ENCODE results near the gene LMOD1. TPM values are rescaled to one million over a fixed set of nuclear protein-coding genes. Genes with fewer than 3 reads are reported as not detected.

Gene LMOD1
- total and polyA plus RNA-seq, 2 of the 8 experiments (the other 6 are each of a cell fraction or from before 2014, with no cell fraction given) = 0.77 to 1.4 TPM

GRCh38 chr1:201933840-201934430 is 12.4 kb downstream of the LMOD1 start:
- H3K79me2 ChIP-seq (ENCODE audit: control insufficient read depth in 1 of 2, insufficient read depth in 2 of 2, low read length in 2 of 2) = no peaks in the 10 kb centered on the region
- H3K27me3 ChIP-seq (replicated peaks in 1 of 4; ENCODE audit: control insufficient read depth in 3 of 4, extremely low read depth in 1 of 4, insufficient read depth in 3 of 4, low read length in 3 of 4) = no peaks in the 10 kb centered on the region
- no peaks in the 10 kb centered on the region for H4K20me1 ChIP-seq (replicated peaks in 1 of 2; ENCODE audit: control insufficient read depth in 1 of 2, insufficient read depth in 2 of 2, low read length in 2 of 2)
- H3K4me1 ChIP-seq (replicated peaks in 1 of 4; ENCODE audit: control insufficient read depth in 3 of 4, insufficient read depth in 4 of 4, low read length in 3 of 4) = no peaks in the 10 kb centered on the region
- H2AK5ac ChIP-seq (ENCODE audit: low read depth, low read length) = no peak overlapping the region
- no peak overlapping the region for H3K27ac ChIP-seq (ENCODE audit: low read depth, low read length)
- 87% methylated on average over 5 of the region's 5 CpGs; no CpG with 5 or more reads in 1 of the 2 experiments for WGBS, 2 experiments (ENCODE audit: extremely low coverage in 1 of 2, insufficient coverage in 1 of 2, insufficient read length in 1 of 2, insufficient replicate concordance in 2 of 2, low coverage in 1 of 2, low lambda C conversion rate in 2 of 2, missing lambda C conversion rate in 1 of 2)
- H3K4me2 ChIP-seq (ENCODE audit: insufficient read depth in 1 of 2, low read depth in 2 of 2, low read length in 2 of 2) = no peak overlapping the region
- no peak overlapping the region for H4K91ac ChIP-seq (replicated peaks; ENCODE audit: insufficient read length, low read length)
- H2BK12ac ChIP-seq (ENCODE audit: low read depth, low read length) = no peak overlapping the region
- no peak overlapping the region for H2AFZ ChIP-seq (ENCODE audit: low read length)
- ChIA-PET CTCF (ENCODE audit: partially characterized antibody) (interaction anchor here (0.6 to 1.3 kb wide), 5 partner anchors 12 to 64 kb away, joined by 3 to 5 read pairs (median 3); partner anchors contain the start of gene LMOD1), POLR2A (ENCODE audit: partially characterized antibody) (interaction anchor here (0.8 kb wide), 1 partner anchor 13 kb away, joined by 3 read pairs; the partner anchor contains the start of gene LMOD1)
- no peak overlapping the region for H3K4me3 ChIP-seq (ENCODE audit: extremely low read depth in 1 of 4, insufficient read depth in 2 of 4, low read depth in 3 of 4, low read length in 4 of 4)
- H4K8ac ChIP-seq (ENCODE audit: extremely low read depth, insufficient read depth, low read length) = no peak overlapping the region
- H3K56ac ChIP-seq (replicated peaks; ENCODE audit: insufficient read length, low read depth, low read length) = no peak overlapping the region
- H3K18ac ChIP-seq (ENCODE audit: extremely low read depth, low read length) = no peak overlapping the region
- no peaks in the 10 kb centered on the region for H3K79me1 ChIP-seq (ENCODE audit: low read depth, low read length)
- H2BK15ac ChIP-seq (ENCODE audit: low read length) = no peak overlapping the region
- H3K9me3 ChIP-seq (ENCODE audit: insufficient read depth in 2 of 2, low read depth in 1 of 2, low read length in 1 of 2) = no peaks in the 10 kb centered on the region
- H4K5ac ChIP-seq (ENCODE audit: insufficient read length, low read depth, low read length) = no peak overlapping the region
- H3K23me2 ChIP-seq (ENCODE audit: low read depth, low read length) = no peaks in the 10 kb centered on the region
- no peak overlapping the region for H3K23ac ChIP-seq (ENCODE audit: insufficient read length)
- no peak overlapping the region for H2BK20ac ChIP-seq (ENCODE audit: low read length)
- DNase-seq (ENCODE audit: low read depth in 1 of 2, low spot score in 2 of 2) = no peak
- H2BK5ac ChIP-seq (ENCODE audit: low read depth, low read length) = no peak overlapping the region
- no peaks in the 10 kb centered on the region for H3K36me3 ChIP-seq (ENCODE audit: control insufficient read depth in 2 of 4, insufficient read depth in 4 of 4, low read length in 3 of 4)
- no peak overlapping the region for H3K14ac ChIP-seq (ENCODE audit: insufficient read length)
- no peak overlapping the region; a peak in 1 of 7 replicates for H3K9ac ChIP-seq (replicated peaks in 1 of 4; ENCODE audit: extremely low read depth in 1 of 4, low read depth in 3 of 4, low read length in 3 of 4)
- no peak overlapping the region for H3K4ac ChIP-seq (replicated peaks; ENCODE audit: insufficient read length, low read depth, low read length)
- H2BK120ac ChIP-seq (replicated peaks; ENCODE audit: low read depth, low read length) = no peak overlapping the region
- FAIRE-seq = no peak
- TF ChIP-seq TEAD4 (IDR thresholded peaks at IDR 0.05; ENCODE audit: low read depth, low read length) = no peak
- TF ChIP-seq GABPA (IDR thresholded peaks at IDR 0.05; ENCODE audit: borderline replicate concordance, insufficient read depth, low read length) = no peak
- no peak for TF ChIP-seq TCF12 (IDR thresholded peaks at IDR 0.05; ENCODE audit: low read depth, low read length)
- TF ChIP-seq SIRT6 (IDR thresholded peaks at IDR 0.05; ENCODE audit: low read length) = no peak
- TF ChIP-seq NRF1 (IDR thresholded peaks at IDR 0.05; ENCODE audit: low read depth, low read length) = no peak
- no peak for TF ChIP-seq SRF (IDR thresholded peaks at IDR 0.05; ENCODE audit: low read depth, low read length)
- TF ChIP-seq GTF2F1 (IDR thresholded peaks at IDR 0.05; ENCODE audit: borderline replicate concordance, low read depth, low read length) = no peak
- no peak for TF ChIP-seq EP300 (IDR thresholded peaks at IDR 0.05; ENCODE audit: borderline replicate concordance in 1 of 2, low read depth in 2 of 2, low read length in 2 of 2)
- no peak for TF ChIP-seq JUN (IDR thresholded peaks at IDR 0.05; ENCODE audit: low read depth, low read length)
